ENCODE data around the gene ANTKMT.

DNA sequence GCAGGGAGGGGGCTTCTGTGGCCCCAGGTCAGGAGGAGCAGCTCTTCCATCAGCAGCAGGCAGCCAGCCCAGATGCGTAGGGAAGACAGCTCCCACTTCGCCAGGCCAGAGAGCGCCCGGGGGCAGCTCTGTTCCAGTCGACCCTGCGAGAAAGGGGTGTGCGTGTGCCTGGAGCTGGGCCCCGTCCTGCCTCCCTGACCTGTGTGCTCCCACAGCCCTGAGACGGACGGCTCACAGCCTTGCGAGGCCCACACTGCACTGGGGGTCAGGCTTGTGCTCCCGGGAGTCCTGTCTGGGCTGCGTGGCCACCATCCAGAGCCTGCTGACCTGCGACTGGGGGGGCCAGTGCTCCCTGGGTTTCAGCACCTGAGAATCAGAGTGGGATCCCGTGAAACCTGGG is 39.1 kb downstream of the ANTKMT start:
- TF ChIP-seq CTCF (IDR thresholded peaks at IDR 0.05) (no peak), POLR2A (IDR thresholded peaks at IDR 0.05) (no peak)
